GM19324 (cell line): Measurements from ENCODE around the gene USP2.

ENCODE experiments used
- ATAC-seq: cut with Tn5 transposase; IDR thresholded peaks from one replicate; pipeline ENCODE4 v1.9.1; 2021; ENCODE audit warnings: mild to moderate bottlenecking, moderate library complexity; ENCODE audit not compliant: unreplicated experiment, low FRiP score

Gene USP2, protein sequence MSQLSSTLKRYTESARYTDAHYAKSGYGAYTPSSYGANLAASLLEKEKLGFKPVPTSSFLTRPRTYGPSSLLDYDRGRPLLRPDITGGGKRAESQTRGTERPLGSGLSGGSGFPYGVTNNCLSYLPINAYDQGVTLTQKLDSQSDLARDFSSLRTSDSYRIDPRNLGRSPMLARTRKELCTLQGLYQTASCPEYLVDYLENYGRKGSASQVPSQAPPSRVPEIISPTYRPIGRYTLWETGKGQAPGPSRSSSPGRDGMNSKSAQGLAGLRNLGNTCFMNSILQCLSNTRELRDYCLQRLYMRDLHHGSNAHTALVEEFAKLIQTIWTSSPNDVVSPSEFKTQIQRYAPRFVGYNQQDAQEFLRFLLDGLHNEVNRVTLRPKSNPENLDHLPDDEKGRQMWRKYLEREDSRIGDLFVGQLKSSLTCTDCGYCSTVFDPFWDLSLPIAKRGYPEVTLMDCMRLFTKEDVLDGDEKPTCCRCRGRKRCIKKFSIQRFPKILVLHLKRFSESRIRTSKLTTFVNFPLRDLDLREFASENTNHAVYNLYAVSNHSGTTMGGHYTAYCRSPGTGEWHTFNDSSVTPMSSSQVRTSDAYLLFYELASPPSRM

DNA sequence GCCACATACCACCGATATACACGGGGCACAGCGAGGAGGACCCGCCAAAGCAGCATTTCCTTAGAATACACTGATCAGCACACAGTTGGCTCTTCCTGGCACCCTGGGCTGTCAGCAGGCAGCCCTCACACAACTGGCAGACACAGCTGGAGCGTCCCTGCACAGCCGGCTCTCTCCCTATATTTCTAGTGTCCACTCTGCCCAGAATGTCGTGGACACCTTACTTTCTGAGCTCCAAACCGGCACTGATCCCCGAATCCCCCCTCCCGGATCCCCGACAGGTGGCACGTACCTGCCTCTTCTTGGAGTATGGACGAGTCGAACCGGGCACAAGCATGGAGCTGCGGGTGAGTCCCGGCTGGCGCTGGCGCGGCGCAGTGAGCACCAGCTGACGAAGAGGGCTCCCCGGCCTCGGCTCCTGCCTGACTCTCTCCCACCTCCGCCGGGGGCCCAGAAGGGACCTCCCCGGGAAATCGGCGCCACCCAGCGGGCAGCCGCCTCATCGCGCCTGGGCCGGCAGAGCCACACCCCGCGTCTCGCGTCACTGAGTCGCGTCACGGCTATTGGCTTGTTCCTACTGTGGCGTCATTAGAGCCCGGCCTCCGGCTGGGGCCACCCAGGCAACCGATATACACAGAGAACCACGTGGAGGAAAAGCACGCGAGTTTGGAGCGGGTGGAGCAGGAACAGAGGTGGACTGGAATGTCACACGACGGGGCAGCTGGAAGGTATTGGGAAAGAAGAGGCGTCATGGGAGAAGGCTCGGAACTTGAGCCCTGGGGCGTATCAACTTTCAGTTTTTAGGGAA, at the start of gene USP2:
USP2 (minus strand) TSS at position 510 of the 808 bp plus-strand sequence. CDS start 8,210 bp downstream, outside the sequence.
- peak; percentile 96 for ATAC-seq

DNA sequence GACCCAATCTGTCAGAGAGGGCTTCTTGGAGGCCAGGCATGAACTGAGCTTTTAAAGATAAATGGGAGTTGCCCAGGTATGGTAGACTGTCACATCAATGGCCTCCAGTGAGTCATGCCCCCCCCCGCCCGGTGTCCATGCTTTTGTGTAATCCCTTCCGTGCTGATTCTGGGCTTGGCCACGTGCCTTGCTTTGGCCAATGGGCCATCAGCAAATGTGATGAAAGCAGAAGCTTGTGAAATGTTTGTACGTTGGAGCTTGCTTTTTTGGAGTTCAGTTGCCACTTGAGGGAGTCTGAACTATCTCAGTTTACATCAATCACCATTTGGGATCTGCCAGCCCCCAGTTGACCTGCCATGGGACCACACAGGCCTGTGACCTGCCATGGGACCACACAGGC, 45.8 kb upstream of the USP2 start:
- no peak for ATAC-seq

DNA sequence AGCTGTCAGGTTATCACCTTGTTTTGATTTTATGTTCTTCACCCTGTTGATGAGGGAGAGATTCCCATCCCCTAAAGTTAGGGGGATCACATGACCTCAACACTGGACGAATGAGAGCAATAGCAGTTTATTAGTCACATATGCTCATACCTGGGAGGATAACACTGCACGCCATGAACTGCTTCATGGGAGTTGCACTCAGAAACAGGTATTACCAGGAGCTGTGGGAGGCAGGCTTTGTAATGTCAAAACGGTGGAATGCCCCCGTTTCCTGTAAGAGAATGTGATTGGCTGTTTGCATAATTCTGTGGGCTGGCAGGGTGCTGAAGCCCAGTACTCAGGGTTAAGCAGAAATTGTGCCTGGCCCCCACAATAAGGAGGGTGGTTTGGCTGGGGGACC, 44.7 kb upstream of the USP2 start:
- no peak for ATAC-seq

DNA sequence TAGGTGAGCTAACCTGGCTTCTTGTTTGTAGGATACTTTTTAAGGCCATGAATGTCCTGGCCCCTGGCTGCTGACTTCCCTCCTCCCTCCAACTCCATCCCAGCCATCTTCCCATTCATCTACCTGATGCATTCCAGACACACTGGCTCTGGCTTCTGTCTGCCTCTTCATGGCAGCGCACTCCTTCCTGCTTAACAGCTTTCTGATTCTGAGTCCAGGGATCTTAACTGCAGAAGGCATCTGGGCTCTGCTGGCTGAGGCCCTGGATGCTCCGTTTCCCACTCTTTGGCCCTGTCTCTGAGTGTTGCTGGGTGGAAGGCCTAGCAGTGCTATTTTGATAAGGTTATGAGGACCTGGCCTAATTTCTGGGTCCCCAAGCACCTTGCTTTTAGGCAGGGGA, 43.3 kb upstream of the USP2 start:
- ATAC-seq: no peak

DNA sequence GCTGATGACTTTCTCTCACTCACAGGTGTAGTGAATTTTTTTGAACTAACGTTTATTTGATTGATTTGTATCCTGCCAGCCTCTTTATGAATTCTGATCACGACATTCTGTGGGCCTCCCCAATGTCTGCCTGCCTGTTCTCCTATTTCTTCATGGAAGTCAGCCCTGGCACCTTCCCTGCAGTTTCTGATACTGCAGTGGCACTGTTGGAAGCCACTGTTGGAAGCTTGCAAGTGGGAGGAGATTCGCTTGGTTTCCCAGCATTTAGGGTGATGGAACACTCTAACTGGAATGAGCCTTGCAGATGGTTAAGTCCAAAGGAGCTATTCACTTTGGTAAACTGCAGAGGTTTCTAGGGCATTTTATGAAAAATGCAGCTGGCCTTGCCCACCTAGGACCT, 42.8 kb upstream of the USP2 start:
- no peak for ATAC-seq

DNA sequence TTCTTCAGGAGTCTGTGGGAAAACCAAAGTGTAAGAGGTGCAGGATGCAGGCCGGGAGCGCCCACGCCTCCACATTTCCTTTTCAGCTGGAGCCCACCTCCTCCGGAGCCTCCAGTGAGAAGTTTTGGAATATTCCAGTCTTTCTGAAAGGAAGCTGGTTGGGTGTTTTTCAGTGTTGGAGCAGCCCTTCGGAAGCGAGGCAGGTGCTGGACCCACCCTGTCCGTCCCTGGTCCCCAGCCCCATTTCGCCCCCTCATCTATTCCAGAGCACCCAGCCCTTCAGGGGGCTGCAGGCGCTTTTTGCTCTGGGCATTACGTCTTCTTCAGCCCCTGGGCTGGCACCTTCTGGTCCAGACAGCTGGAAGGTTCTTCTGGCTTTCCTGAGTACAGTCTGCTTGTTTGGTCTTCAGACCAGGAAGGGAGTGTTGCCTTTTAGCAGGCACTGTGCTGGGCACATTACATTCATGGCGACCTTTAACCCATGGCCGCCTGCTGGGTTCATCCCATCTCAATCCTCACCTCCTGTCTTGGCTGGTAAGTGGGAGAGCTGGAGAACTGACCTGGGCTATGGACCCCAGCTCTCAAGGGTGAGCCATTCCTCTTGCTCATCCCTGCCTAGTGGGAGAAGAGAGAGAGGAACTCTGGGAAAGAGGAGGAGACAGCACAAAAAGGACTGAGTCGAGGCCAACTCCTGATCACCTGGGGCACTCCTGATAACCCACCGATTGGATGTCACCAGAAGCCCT, 42.2 kb upstream of the USP2 start:
- ATAC-seq: no peak

DNA sequence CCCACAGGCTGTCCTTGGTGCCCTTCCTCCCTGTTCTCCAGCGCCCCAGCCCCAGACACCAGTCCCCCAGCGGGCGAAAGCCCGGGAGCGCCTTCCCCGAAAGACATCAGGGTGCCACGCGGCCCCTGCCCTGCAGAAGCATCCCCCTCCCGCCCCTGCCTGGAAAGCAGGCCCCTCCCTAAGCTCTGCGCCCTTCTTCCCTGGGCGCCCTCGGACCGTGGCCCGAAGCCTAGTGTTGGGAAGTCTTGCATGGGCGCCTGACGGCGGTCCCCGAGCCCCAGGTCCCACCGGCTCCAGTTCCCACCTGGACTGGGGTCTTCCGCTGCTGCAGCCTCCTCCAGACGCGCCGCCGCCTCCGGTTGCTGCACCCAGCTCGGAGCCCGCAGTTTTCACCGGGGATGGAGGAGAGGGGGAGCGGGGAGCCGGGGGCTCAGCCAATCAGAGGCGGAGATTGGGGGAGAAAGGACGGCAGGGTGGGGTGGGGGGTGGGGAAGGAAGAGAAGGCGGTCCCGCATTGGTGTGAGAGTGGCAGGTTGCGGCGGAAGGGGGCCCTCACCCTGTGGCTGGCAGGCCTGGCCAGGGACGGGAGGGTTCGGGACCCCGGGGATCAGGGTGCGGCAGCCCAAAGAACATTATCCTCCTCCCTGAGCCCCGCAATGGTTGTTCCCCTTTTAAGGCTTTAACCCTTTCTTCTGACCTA, 41.5 kb upstream of the USP2 start, which contains the start of gene THY1:
THY1 (minus strand) TSS at position 364 of the 700 bp plus-strand sequence. CDS start 2,267 bp downstream, outside the sequence.
- no peak for ATAC-seq

DNA sequence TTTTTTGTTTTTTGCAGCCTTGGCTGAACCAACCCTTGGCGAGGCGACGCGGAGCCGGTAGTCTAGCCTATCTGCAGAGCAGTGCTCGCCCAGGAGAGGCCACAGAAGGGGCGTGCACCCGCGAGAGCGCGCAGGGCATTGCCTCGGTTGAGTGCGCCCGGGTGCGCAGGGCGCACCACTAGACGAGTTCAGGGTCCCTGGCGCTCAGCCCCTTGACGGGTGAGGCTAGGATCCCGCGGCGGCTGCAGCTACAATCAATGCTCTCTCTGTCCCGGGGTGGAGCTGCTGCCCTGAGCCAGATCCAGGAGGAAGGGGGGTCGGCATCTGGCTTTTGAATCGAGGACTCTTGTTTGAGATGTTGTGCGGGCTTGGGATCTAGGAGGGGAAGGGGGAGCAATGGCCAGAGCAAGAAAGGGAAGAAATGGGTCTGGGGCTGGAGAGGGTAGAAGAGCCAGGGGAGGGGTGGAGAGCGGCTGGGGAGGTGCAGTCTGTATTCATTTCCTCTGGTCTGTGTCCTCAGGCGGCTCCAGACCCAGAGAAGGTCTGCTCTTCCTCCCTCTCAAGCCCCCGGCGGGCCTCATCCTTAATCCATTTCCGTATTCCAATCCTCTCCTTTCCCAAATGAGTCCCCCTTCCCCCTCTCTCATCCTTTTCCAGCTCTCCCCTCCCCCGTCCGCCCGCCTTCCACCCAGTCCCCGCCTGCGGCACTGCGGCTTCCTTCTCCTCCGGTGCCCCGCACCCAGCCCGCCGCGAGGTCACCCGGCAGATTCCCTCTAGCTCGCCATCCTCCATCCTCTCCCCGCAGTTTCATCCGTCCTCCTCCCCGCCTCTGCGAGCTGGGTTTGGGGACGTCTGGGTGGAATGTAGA, 40.7 kb upstream of the USP2 start:
- ATAC-seq: no peak

DNA sequence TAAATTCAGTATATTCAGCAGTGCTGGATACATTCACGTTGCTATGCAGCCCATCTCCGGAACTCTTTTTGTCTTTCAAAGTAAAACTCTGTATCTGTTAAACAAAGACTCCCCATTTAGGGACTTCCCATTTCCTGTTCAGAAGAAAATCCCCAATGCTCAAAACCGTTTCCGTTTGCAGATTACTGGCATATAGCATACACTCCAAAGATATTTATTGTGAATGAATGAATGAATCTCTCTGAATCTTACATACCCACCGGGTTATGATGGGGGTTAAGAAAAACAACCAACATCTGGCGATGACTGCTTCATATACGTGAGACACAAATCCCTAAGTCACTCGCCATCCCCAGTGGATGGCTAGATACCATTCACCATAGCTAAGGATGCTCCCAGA, 39.9 kb upstream of the USP2 start:
- ATAC-seq: no peak

DNA sequence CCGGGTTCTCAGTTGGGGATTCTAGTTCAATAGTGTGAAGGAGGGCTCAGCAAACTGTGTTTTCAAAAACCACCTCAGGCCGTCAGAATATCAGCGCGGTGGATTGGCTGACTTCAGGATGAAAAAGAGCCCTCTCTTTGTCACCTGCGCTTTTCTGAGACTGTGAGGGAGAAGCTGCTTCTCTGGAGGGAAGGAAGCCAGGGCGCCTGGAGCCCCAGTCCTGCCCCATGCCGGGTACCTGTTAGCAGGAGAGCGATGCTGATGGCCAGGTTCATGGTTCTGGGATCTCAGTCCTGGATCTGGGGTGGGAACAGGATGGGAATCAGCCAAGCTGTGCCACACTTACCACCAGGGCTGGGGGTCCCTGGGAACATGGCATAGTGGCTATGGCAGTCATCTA, 39.1 kb upstream of the USP2 start:
- ATAC-seq: no peak

DNA sequence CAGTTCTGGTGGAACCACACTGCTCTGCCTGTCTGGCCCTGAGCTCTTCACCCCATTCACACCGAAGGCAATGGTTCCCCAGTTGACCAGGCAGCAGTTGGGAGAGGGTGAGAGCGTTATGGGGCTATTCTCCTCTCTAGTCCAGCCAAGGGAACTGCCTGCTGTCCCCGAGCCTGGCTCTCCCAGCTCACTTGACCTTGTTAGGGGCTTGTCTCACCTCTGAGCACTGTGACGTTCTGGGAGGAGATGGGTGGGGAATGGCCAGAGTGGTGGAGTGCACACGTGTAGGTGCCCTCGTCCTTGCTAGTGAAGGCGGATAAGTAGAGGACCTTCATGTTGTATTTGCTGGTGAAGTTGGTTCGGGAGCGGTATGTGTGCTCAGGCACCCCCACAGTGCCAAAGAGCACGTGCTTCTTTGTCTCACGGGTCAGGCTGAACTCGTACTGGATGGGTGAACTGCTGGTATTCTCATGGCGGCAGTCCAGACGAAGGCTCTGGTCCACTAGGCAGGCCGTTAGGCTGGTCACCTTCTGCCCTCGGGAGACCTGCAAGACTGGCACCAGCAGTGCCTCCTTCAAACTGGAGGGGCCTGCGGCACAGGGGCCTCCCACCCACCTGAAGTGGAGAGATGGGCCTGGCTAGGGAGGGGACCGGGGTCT, 38.5 kb upstream of the USP2 start:
- no peak for ATAC-seq

DNA sequence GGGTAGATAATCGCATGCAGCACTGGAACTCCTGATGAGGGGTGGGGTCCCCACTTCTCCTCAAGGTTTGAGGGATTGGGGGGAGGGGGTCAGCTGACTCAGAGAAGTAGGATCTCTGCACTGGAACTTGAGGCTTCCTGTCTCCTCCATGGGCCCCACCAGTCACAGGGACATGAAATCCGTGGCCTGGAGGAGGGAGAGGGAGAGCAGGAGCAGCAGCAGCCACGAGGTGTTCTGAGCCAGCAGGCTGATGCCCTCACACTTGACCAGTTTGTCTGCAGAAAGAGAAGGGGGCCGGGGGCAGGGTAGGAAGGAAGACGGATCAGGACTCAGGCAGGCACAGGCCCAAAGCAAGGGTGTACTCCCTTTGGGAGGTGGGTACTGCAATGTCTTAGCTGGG, 37.8 kb upstream of the USP2 start:
- no peak for ATAC-seq

DNA sequence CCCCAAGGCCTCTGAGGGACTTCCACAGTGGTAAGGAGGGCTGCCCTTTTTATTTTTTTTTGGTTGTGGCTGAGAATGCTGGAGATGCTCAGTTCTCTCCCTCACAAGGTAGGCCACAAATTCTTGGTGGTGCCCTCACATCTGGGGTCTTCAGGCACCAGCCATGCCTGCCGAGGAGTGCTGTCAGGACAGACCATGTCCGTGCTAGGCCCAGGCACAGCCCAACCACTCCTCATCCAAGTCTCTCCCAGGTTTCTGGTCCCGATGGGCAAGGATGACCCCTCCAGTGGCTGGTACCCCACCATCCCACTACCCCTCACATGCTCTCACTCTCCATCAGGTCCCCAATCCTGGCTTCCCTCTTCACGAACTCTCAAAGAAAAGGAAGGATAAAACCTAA, 37.3 kb upstream of the USP2 start:
- no peak for ATAC-seq

DNA sequence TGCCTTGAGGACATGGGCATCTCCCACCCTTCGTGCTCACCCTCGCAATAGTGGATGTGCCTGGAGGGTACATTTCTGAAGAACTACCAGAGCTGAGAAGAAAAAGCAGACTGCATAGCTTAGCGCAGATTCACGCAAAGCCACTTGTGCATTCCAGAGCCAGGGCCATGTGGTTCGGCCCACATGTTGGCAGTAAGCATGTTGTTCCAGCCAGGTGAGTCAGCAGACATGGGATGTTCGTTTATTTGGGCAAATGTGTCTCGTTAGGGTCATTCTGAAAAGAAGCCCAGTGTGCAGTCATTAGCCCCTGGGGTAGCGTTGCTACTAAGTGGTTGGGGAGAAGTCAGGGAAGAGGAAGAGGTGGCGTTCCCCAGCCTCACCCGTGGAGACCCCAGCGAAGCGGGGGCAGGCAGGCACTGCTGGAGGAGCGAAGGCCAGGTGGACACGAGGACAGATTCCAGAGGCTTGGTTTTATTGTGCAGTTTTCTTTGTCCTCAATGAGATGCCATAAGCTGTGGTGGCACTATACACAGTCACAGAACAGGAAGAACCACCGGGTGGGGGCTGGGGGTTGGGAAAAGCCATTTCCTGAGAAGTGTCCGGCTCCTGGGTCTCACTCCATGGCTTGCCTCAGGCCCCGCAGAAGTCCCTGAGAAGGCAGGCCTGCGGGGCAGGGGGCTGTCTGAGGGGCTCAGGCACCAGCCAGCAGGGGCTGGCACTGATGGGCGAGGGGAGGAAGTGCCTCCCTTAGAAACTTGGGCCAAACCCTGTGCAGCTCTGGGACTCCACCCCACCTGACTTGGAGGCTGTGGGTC, 36.4 kb upstream of the USP2 start:
- no peak for ATAC-seq

DNA sequence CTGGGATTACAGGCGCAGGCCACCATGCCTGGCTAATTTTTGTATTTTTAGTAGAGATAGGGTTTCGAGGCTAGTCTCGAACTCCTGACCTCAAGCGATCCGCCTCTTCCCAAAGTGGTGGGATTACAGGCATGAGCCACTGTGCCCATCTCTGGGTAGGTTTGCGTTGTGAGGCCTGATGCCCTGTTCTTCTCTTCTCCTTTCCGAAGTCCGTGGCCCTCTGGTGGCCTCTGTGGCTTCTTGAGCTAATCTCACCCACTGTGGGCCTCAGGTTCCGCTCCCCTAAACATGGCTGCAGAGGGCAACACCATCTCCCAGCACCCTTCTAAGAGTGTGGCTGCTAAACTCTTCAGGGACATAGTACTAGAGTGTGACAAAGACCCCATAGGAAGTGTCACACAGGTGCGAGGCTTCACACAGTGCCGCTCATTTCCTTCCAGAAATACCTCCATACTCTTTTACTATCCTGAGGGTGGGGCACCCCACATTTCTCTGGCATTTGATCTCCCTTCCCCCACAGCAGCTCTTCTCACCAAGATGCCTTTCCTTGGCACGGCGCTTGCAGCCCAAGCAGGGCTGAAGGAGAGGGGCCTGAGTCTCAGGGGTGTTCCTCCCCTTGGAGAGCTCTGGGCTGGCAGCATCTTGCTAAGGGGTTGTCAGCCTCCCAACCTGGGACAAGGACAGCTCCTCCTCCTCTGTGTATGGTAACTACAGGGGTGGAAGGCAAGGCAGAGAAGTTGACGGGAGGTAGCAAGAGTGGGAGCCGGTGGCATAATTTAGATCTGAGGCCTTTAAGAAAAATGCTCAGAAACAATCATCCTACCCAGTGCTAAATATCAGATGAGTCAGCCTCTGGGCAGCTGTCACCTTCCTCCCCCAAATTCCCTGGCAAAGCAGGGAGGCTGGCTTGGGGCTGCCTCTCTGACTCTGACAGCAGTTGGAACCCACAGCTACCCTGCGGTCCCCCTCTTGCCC, 35.4 kb upstream of the USP2 start:
- ATAC-seq: no peak

DNA sequence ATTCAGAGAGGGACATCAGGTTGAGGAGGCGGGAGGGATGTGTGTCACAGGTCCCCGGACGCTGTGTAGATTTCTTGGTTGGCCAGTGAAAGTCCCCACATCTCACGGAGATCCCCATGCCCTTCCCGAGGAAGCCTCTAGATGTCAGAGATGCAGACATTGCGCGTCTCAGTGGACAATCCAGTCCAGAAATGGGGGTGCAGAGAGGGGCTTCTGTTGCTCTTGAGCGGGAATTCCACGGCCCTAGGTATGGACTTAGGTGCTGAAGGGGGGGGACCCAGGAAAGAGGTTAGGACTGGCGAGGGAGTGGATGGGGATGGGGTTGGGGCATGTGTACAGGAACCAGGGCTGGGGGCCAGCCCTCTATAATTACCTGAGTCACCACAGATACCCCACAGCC, 34.5 kb upstream of the USP2 start:
- no peak for ATAC-seq

DNA sequence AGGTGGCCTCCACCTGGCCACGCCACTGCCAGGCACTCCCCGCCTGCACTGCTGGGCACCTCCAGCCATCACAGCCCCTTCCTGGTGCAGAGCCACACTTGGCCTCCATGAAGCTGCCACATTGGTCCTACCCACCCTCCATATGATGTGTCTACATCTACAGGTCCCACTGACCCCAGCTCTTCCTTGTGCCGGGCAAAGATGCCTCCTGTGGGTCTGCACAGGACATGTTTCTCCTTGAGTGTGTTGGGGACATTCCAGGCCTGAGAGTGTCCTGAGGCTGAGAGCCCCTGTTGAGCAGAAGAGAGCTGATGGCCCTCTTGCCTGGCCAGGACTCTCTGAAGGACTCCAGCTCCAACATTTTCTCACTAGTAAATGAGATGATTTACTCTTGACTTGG, 34.0 kb upstream of the USP2 start:
- no peak for ATAC-seq
